ENCODE measurements around the gene KNDC1.

Gene KNDC1

DNA sequence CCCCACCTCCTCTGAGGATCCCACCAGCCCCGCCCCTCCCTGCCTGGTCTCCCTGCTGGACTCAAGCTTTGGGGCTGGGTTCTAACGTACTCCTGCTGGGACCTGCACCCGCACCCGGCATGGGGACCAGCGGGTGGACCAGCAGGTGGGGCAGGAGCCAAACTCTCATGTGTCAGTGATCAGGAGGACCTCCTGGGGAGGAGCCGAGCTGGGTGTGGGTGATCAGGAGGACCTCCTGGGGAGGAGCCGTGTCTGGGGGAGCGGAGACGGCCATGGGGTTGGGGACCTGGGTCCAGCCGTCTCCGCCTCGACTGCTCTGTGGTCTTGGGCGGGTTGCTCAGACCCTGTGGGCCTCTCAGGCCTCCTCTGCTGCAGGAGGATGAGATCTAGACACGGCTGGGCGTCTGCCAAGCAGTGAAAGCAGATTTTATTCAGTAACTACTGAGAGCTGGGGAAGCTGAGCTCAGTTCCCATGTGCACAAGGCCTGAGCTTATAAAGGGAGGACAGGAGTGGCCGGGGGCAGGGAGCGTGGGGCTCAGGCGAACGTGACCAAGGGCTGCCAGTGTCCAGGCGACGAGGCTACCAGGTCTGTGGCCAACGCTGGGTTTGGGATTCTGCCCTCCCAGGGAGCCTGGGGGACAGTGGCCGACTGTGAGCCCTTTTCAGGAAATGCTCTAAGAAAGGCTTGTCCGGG is 36.3 kb downstream of the KNDC1 start:
- DNase-seq = no peak

- no peak for DNase-seq
These were observed 37.1 kb downstream of the KNDC1 start for GRCh38 chr10:133196936-133197758.

- DNase-seq = no peak
These were observed 37.8 kb downstream of the KNDC1 start for GRCh38 chr10:133197786-133198185.

- no peak for DNase-seq
These were observed 38.2 kb downstream of the KNDC1 start for GRCh38 chr10:133198206-133198605.

DNA sequence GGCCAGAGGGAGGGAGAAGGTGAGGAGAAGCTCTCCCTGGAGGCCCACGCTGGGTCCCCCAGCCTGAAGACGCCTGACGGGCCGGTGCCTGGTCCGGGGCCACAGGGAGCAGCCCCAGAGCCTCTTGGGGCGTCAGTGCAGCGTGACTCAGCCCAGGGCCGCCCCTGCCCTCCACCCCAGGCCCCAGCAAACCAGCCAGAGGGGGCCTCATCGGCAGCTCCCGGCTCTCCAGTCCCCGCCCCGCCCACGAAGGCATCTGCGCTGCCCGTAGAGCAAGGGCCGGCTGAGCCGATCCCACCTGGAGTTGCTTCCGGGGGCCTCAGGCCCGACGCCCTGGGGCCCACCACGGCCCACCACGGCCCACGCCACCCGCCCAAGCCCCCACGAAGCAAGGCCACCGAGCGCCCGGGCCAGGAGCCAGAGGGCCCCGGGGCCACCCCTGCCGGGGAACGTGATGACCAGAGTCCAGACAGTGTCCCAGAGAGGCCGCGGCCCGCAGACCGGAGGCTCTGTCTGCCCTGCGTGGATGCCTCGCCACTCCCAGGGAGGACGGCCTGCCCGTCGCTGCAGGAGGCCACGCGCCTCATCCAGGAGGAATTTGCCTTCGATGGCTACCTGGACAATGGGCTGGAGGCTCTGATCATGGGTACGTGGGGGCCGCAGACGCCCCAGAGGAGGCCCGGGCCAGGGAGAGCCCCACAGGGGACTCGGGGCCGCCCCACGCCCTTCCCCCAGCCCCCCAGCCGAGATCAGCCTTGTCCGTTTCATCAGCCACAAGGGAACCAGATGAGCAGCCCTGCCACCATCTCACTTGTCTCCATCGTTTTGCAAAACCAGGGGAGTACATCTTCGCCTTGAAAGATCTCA is 38.8 kb downstream of the KNDC1 start:
- DNase-seq = no peak

- no peak for DNase-seq
These were observed 39.5 kb downstream of the KNDC1 start for GRCh38 chr10:133199488-133199885.

GRCh38 chr10:133199992-133200611 is 40.1 kb downstream of the KNDC1 start:
- DNase-seq = no peak

- no peak for DNase-seq
These were observed 40.6 kb downstream of the KNDC1 start for GRCh38 chr10:133200621-133201031.

- DNase-seq = no peak
These were observed 41.3 kb downstream of the KNDC1 start for GRCh38 chr10:133201151-133201947.

DNA sequence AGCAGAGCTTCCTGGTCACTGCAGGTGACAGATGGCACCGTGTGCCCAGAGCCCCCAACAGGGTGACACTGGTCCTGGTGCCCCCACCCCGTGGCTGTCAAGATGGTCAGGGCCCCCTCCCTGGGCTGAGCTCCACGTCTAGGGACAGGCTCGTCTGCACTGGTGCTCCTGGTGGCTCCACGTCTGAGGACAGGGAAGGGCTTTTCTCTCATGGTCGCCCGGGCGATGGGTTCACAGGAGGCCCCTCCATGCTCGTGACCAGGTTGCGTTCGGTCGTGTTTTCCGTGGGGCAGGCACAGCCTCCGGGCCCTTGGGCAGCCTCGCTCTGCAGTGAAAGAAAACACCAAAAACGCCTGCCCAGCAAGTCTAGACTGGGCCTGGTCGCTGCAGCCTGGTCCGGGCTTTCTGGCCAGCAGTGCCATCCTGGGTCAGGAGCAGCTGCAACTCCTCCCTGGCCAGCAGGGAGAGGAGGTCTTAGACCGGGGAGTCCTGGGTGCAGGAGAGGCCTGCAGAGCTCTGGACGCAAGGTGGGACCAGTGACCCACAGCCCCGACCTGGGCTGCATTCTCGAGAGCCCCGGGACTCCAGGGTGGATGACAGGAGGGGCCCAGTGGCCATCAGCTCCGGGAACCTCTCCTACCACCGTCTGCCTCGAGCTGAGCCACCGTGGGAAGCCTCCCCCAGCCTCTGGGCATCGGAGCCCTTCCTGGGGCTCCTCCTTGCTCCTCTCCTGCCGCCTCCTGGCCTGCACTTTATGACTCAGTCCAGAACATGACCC is 42.1 kb downstream of the KNDC1 start:
- no peak for DNase-seq

GRCh38 chr10:133202778-133203651 is 43.0 kb downstream of the KNDC1 start:
- no peak for DNase-seq

DNA sequence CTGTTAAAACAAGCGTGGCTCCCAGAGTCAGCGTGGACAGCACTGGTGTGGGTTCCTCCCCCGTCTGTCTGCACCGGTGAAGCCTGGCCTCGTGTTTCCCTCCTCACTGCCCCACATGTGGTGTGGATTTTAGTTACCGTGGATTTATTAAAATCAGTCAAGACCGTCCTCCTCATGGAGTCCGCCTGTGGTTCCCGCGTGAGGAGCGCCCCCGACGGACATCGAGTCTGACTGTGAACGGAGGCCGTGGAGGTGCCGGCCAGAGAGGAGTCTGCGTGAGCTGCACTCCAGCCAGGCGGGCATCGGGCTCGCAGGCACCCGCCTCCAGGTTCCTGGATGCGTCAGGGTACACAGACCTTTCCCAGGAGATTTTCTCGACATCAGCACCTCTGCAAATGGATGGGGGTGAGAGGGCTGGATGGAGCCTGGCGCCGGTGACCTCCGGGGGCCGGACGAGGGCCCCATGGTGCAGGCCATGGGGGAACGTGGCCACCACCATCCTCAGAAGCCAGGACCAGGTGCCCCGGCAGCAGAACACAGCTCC is 43.7 kb downstream of the KNDC1 start:
- DNase-seq = no peak

GRCh38 chr10:133204226-133205015 is 44.4 kb downstream of the KNDC1 start:
- no peak for DNase-seq

GRCh38 chr10:133205146-133205545 is 45.1 kb downstream of the KNDC1 start:
- no peak for DNase-seq

GRCh38 chr10:133206356-133207040 is 46.5 kb downstream of the KNDC1 start:
- DNase-seq = no peak

DNA sequence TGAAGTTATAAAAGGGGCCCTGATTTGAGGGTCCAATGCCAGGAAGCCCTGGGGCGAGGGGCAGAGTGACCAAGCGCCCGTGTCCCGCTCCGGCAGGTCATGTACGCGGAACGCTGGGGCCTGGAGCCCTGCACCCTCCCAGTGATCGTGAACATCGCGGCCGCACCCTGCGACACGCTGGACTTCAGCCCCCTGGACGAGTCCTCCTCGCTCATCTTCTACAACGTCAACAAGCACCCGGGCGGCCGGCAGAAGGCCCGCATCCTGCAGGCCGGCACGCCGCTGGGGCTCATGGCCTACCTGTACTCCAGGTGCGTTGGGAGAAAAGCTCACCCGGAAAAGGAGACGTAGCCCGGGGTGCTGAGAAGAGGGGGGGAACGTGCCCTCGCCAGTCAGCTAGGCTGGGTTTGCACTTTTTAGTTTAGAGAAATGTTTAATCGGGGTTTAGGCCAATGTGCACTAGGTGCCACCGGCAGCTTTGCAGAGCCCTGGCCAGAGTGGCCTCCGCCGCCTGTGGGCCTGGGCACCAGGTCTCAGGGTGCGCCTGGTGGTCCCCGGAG is 47.1 kb downstream of the KNDC1 start:
- no peak for DNase-seq

GRCh38 chr10:133207627-133208026 is 47.6 kb downstream of the KNDC1 start:
- DNase-seq = no peak

DNA sequence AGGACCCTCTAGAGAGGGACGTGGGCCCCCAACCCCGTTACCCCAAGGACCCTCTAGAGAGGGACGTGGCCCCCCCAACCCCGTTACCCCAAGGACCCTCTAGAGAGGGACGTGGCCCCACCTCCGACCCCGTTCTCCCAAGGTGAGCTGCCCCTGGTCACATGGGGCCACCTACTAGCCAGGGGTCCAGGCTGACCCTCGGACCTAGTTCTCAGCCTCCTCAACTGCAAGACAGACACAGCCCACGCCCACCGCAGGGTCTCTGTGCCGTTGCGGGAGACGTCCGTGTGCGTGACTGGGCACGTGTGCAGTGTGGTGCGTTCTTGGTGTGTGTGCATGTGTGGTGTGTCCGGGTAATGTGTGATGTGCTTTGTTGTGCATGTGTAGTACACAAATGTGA is 48.4 kb downstream of the KNDC1 start:
- DNase-seq = no peak

Measured in NCI-H2081 treated with DMSO at 0.1 percent for 48 hours (cell line).